ENCODE measurements around the gene ROR2.

DNA sequence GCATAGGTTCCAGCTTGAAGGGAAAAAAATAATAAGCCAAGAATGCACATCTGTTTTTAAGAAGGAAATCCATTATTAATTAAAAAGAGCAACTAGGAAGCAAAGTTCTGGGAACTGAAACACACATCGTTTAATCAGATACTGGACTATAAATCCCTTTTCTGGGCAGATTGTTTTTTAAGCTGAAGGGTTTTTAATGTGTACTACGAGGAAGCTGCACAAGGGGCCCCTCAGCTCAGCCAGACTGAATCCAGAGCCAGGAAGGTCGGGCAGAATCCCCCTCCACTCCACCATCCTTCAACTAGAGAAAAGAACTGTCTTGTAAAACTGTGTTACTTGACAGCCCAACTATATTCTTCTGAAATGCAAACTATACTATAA is 49.2 kb downstream of the ROR2 start:
- TF ChIP-seq POLR2A (IDR thresholded peaks at IDR 0.05), result no peak
- TF ChIP-seq, protein P1, sequence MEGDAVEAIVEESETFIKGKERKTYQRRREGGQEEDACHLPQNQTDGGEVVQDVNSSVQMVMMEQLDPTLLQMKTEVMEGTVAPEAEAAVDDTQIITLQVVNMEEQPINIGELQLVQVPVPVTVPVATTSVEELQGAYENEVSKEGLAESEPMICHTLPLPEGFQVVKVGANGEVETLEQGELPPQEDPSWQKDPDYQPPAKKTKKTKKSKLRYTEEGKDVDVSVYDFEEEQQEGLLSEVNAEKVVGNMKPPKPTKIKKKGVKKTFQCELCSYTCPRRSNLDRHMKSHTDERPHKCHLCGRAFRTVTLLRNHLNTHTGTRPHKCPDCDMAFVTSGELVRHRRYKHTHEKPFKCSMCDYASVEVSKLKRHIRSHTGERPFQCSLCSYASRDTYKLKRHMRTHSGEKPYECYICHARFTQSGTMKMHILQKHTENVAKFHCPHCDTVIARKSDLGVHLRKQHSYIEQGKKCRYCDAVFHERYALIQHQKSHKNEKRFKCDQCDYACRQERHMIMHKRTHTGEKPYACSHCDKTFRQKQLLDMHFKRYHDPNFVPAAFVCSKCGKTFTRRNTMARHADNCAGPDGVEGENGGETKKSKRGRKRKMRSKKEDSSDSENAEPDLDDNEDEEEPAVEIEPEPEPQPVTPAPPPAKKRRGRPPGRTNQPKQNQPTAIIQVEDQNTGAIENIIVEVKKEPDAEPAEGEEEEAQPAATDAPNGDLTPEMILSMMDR (IDR thresholded peaks at IDR 0.05), result no peak
